Transverse colon (tissue), 4 donors: ENCODE results near the gene LRP2. TPM values are rescaled to one million over a fixed set of nuclear protein-coding genes. Genes with fewer than 3 reads are reported as not detected.

Experiments
- DNase-seq: peaks from one replicate; pipeline ENCODE4 v3.0.0-alpha.2; 2019
- H3K27ac ChIP-seq, 4 donors: fragments of 200-600 bp; sonication (generic); 2 replicates each; pipeline ENCODE4 v1.5.1; 2016 to 2018; ENCODE audit warnings: inconsistent platforms in 4 of 4
- H3K27me3 ChIP-seq: fragments of 200-600 bp; sonication (generic); 2 replicates; pipeline ENCODE4 v1.5.1; 2017; ENCODE audit warnings: inconsistent platforms
- H3K36me3 ChIP-seq, 4 donors: fragments of 200-600 bp; sonication (generic); 2 replicates each; pipeline ENCODE4 v1.5.1; 2017 to 2019; ENCODE audit warnings: inconsistent platforms in 4 of 4
- H3K4me1 ChIP-seq, 4 donors: fragments of 200-600 bp; sonication (generic); 2 replicates each; pipeline ENCODE4 v1.5.1; 2017 to 2020; ENCODE audit warnings: inconsistent platforms in 4 of 4
- H3K4me3 ChIP-seq, 4 donors: fragments of 200-600 bp; sonication (generic); 1 replicate in 1 of 4; 2 replicates in 3 of 4; pipeline versions ENCODE4 v1.5.1 to v1.6.1; 2017 to 2019; ENCODE audit warnings: inconsistent platforms in 4 of 4
- H3K9me3 ChIP-seq, 2 donors: fragments of 200-600 bp; sonication (generic); 2 replicates each; pipeline ENCODE4 v1.5.1; 2017 to 2019; ENCODE audit warnings: inconsistent platforms in 2 of 2
- EP300 ChIP-seq: sonication (generic); formaldehyde crosslinking; IDR thresholded peaks from one replicate; pipeline ENCODE4 v1.6.1; 2017; ENCODE audit warnings: antibody characterized with exemption, low read depth
- POLR2A ChIP-seq: fragments of 450-650 bp; IDR thresholded peaks from one replicate; pipeline ENCODE4 v1.6.1; 2016; ENCODE audit warnings: antibody characterized with exemption, mild to moderate bottlenecking, moderate library complexity
- POLR2AphosphoS5 ChIP-seq, 3 donors: sonication (generic); formaldehyde crosslinking; IDR thresholded peaks; one replicate each; pipeline ENCODE4 v1.6.1; 2016; ENCODE audit warnings: antibody characterized with exemption in 3 of 3
- WGBS, 2 donors: methylation state at CpG; one replicate each; pipeline ENCODE4 v1.1.5; 2018; ENCODE audit warnings: low coverage in 1 of 2; 5-methylcytosine and 5-hydroxymethylcytosine counted together
- in situ Hi-C, 4 donors: fragments of 200-750 bp; cut with MboI; loops; one replicate each; pipeline versions ENCODE4 v1.15.0 to v1.15.1; 2017; ENCODE audit warnings: low sequenced_read_pairs in 3 of 4, low pct_ligation_motif_present in 1 of 4, low pct_unique_long_range_greater_than_20kb in 1 of 4
- intact Hi-C: fragments of 100-400 bp; cut with DNase I; formaldehyde crosslinking; loops from one replicate; pipeline ENCODE4 v1.15.1; 2023; ENCODE audit warnings: low total_unique reads
- total RNA-seq, 4 donors: library from RNA; depleted of rRNA; stranded (reverse); fragments of >200 nt; gene quantifications; one replicate each; pipeline ENCODE4 v1.1.0, GENCODE V29; 2016
- TF ChIP-seq, protein P1 (sequence below), 5 experiments: fragments of 200-600 bp in 3 of 5; fragments of 450-650 bp in 2 of 5; sonication (generic) in 3 of 5; IDR thresholded peaks; 1 replicate in 2 of 5; 2 replicates in 3 of 5; pipeline ENCODE4 v1.5.1; 2016 to 2017; ENCODE audit warnings: antibody characterized with exemption in 5 of 5, inconsistent platforms in 3 of 5, mild to moderate bottlenecking in 2 of 5, moderate library complexity in 1 of 5

The LRP2 gene
- total RNA-seq, 4 donors from 2014 or later, result not detected

DNA sequence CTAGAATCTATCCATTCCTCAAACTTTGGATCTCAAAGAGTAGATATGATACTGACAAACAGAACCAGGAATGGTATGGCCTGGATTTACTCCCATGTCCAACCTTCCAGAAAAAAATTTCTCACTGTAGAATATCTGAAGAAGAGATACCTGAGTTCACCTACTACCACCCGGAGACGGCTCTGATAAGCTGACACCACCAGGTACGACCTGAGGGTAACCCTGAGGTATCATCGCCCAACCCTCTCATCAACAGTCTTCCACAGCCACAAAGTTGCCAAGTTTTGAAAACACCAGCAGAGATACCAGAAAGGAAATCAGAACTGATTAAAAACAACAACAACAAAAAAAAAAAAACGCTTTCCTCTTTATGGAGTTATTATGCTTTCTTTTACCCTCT, 102.9 kb downstream of the LRP2 start:
- no peaks in the 10 kb centered on the region for H3K4me1 ChIP-seq
- WGBS, 2 donors, result 87 to 90% methylated on average over 3 to 5 of the region's 5 CpGs
- no peak overlapping the region for H3K27ac ChIP-seq
- DNase-seq, result no peak
- no peaks in the 10 kb centered on the region for H3K27me3 ChIP-seq
- TF ChIP-seq, protein P1, sequence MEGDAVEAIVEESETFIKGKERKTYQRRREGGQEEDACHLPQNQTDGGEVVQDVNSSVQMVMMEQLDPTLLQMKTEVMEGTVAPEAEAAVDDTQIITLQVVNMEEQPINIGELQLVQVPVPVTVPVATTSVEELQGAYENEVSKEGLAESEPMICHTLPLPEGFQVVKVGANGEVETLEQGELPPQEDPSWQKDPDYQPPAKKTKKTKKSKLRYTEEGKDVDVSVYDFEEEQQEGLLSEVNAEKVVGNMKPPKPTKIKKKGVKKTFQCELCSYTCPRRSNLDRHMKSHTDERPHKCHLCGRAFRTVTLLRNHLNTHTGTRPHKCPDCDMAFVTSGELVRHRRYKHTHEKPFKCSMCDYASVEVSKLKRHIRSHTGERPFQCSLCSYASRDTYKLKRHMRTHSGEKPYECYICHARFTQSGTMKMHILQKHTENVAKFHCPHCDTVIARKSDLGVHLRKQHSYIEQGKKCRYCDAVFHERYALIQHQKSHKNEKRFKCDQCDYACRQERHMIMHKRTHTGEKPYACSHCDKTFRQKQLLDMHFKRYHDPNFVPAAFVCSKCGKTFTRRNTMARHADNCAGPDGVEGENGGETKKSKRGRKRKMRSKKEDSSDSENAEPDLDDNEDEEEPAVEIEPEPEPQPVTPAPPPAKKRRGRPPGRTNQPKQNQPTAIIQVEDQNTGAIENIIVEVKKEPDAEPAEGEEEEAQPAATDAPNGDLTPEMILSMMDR (IDR thresholded peaks at IDR 0.05), result no peak
- no peak for TF ChIP-seq EP300
- no peak for TF ChIP-seq POLR2A
- no peak for TF ChIP-seq POLR2AphosphoS5 (IDR thresholded peaks at IDR 0.05)
- no peaks in the 10 kb centered on the region for H3K36me3 ChIP-seq
- no peak overlapping the region for H3K4me3 ChIP-seq
- in situ Hi-C loops (no loop called here), intact Hi-C loops (no loop called here)
- no peaks in the 10 kb centered on the region for H3K9me3 ChIP-seq

DNA sequence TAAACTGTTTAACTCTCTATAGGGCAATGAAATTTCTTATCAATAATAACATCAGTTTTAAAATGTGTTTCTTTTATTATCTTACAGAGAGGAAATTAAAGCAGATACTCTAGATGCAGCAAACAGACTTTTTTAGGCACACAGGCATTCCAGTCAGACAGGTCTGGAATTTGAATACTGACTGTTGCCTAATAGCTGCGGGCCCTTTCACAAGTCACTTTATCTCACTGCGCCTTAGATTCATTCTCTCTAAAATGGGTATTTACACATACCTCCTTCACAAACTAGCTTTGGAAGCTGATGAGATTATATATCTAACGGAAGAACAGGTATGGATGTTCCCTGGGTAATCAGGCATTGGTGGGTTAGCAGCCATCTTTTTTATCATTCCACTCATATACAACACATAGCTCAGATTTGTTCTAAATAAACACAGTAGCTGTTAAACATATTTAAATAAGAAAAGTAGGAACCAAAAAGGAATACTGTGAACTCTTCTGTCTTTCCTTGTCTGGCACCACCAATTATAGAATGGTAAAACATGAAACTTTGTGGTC, 104.2 kb downstream of the LRP2 start:
- no peaks in the 10 kb centered on the region for H3K4me1 ChIP-seq
- in situ Hi-C loops (no loop called here), intact Hi-C loops (no loop called here)
- no peaks in the 10 kb centered on the region for H3K9me3 ChIP-seq
- no peaks in the 10 kb centered on the region for H3K36me3 ChIP-seq
- WGBS, 2 donors, result 75 to 100% methylated on average over 2 to 3 of the region's 3 CpGs
- H3K4me3 ChIP-seq, result no peak overlapping the region
- no peaks in the 10 kb centered on the region for H3K27me3 ChIP-seq
- TF ChIP-seq EP300, result no peak
- TF ChIP-seq POLR2A, result no peak
- no peak for TF ChIP-seq POLR2AphosphoS5 (IDR thresholded peaks at IDR 0.05)
- no peak for DNase-seq
- no peak overlapping the region for H3K27ac ChIP-seq

DNA sequence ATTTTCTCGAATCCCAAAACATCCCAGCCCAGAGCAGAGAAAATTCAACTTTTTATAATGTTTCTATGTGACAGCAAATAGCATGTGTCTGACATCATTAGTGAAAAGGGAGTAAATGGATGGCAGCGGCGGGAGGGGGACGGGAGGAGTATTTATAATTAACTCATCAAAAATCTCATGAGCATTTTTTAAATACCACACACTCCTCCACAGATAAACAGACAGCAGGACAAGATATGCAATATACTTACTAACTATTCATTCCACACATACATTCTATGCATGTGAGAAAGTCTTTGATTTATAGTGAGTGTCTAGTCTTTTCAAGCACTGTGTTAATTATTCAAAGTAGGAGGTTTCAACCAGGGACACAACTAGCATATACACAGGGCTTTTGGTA, 107.6 kb downstream of the LRP2 start:
- TF ChIP-seq POLR2AphosphoS5 (IDR thresholded peaks at IDR 0.05) (no peak), POLR2A (no peak), EP300 (no peak)
- TF ChIP-seq, protein P1 (IDR thresholded peaks at IDR 0.05), result no peak
- 65 to 66% methylated on average over 1 to 4 of the region's 4 CpGs for WGBS, 2 donors
- H3K9me3 ChIP-seq, result no peaks in the 10 kb centered on the region
- no peaks in the 10 kb centered on the region for H3K4me1 ChIP-seq
- no peaks in the 10 kb centered on the region for H3K36me3 ChIP-seq
- in situ Hi-C loops, result no loop called here
- H3K4me3 ChIP-seq, result no peak overlapping the region
- intact Hi-C loops, result no loop called here
- no peak overlapping the region for H3K27ac ChIP-seq
- no peaks in the 10 kb centered on the region for H3K27me3 ChIP-seq
- DNase-seq, result no peak

DNA sequence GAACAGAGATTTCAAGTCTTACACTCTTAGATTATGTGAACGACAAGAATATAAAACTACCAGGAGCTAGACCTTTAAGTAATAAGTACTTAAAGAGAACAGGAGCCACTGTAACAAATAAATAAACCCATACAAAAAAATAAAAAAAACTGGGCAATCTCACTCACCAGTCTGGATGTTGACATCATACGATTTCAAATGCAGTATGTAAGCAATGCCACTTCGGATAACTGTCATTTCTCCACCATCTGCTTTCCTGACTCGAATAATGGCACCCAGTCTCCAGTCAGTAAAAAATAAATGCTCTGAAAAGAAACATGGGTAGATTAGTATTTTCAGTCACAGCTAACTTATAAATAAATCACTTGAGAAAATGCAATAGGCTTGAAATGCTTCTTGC, 115.1 kb downstream of the LRP2 start:
- intact Hi-C loops, result no loop called here

More for the DNA sequence above, 115.1 kb downstream of the LRP2 start:
- H3K36me3 ChIP-seq, result no peaks in the 10 kb centered on the region
- no peak for DNase-seq
- no peak overlapping the region for H3K4me3 ChIP-seq
- TF ChIP-seq POLR2AphosphoS5 (IDR thresholded peaks at IDR 0.05) (no peak), EP300 (no peak), POLR2A (no peak)
- TF ChIP-seq, protein P1 (IDR thresholded peaks at IDR 0.05), result no peak
- in situ Hi-C loops, result no loop called here
- no peak overlapping the region for H3K27ac ChIP-seq
- H3K9me3 ChIP-seq, result no peaks in the 10 kb centered on the region
- no peaks in the 10 kb centered on the region for H3K4me1 ChIP-seq
- H3K27me3 ChIP-seq, result no peaks in the 10 kb centered on the region
- 83 to 85% methylated on average over 2 to 4 of the region's 4 CpGs for WGBS, 2 donors
